22Rv1 (cell line): ENCODE results near the gene TNS1.

Experiments
- CTCF ChIP-seq: fragments of 450-650 bp; IDR thresholded peaks from 2 replicates; pipeline ENCODE4 v1.5.1; 2017; ENCODE audit warnings: mild to moderate bottlenecking
- ZFX ChIP-seq: fragments of 450-650 bp; IDR thresholded peaks from 2 replicates; pipeline ENCODE4 v1.6.1; 2017; ENCODE audit warnings: antibody characterized with exemption, borderline replicate concordance

GRCh38 chr2:217839073-217839749 is 163.6 kb downstream of the TNS1 start:
- no peak for TF ChIP-seq CTCF
- TF ChIP-seq ZFX: no peak
